ENCODE measurements around the gene RFXANK.

DNA sequence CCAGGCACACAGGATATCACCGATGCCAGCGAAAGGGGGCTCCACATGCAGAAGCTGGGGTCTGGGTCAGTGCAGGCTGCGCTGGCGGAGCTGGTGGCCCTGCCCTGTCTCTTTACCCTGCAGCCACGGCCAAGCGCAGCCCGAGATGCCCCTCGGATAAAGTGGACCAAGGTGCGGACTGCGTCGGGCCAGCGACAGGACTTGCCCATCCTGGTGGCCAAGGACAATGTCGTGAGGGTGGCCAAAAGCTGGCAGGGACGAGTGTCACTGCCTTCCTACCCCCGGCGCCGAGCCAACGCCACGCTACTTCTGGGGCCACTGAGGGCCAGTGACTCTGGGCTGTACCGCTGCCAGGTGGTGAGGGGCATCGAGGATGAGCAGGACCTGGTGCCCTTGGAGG, 26.9 kb downstream of the RFXANK start:
- TF ChIP-seq ARNT (IDR thresholded peaks at IDR 0.05) (no peak), HDGF (IDR thresholded peaks at IDR 0.05; ENCODE audit: borderline replicate concordance) (no peak), NFRKB (IDR thresholded peaks at IDR 0.05) (no peak), FOXM1 (IDR thresholded peaks at IDR 0.05; ENCODE audit: borderline replicate concordance) (no peak), SUZ12 (IDR thresholded peaks at IDR 0.05) (no peak), TARDBP (IDR thresholded peaks at IDR 0.05) (no peak)
